Kidney tubule cell (primary cell): ENCODE measurements around the gene RNF151.
"Not testable (repeated sequence)": the region's sequence is repeated elsewhere in the genome, so short reads cannot be mapped to it uniquely, and the experiment has no call there.

ENCODE experiments used
- DNase-seq: peaks from one replicate; pipeline ENCODE4 v3.0.0-alpha.2; 2018; ENCODE audit warnings: low spot score

The RNF151 gene

GRCh38 chr16:1959269-1960039 lies 7.2 kb upstream of the RNF151 start, which contains the start of gene NDUFB10:
Gene NDUFB10 (plus strand): TSS chr16:1959538. CDS start chr16:1959625, 87 bp downstream.
- peak; percentile 94 for DNase-seq

DNA sequence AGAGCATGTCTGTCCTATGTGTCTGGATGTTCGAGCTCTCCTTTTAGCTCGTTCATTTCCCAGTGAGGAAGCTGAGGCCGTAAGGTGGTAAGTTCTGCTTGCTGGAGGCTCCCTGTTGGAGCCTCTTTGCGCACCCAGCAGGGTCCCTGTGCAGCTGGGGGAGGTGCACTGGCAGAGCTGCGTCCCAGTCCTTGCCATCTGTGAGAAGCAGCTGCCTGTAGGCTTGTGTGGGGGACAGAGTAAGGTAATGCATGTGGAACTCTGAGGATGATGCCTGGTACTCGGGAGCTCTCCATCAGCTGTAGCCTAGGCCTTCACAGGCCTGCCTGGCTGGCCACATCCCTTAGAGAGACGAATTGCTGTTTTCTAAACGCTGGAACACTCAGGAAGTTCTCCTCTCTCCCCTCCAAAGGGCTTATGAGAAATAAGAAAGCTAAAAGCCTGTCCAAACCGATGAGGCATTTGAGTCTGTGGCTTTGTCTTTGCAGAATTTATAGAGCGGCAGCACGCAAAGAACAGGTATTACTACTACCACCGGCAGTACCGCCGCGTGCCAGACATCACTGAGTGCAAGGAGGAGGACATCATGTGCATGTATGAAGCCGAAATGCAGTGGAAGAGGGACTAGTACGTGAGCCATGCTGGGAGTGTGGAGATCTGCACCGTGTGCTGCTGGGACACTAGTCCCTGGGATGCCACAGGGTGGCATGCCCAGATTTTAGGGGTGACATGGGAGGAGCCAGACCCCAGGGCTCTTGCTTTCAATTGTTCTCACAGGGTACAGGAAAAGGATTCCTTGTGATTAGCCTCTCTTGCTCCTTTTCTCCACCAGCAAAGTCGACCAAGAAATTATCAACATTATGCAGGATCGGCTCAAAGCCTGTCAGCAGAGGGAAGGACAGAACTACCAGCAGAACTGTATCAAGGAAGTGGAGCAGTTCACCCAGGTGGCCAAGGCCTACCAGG lies 5.7 kb upstream of the RNF151 start:
- peak; percentile 54 for DNase-seq

GRCh38 chr16:1961651-1962067 lies 5.0 kb upstream of the RNF151 start:
- no peak for DNase-seq

DNA sequence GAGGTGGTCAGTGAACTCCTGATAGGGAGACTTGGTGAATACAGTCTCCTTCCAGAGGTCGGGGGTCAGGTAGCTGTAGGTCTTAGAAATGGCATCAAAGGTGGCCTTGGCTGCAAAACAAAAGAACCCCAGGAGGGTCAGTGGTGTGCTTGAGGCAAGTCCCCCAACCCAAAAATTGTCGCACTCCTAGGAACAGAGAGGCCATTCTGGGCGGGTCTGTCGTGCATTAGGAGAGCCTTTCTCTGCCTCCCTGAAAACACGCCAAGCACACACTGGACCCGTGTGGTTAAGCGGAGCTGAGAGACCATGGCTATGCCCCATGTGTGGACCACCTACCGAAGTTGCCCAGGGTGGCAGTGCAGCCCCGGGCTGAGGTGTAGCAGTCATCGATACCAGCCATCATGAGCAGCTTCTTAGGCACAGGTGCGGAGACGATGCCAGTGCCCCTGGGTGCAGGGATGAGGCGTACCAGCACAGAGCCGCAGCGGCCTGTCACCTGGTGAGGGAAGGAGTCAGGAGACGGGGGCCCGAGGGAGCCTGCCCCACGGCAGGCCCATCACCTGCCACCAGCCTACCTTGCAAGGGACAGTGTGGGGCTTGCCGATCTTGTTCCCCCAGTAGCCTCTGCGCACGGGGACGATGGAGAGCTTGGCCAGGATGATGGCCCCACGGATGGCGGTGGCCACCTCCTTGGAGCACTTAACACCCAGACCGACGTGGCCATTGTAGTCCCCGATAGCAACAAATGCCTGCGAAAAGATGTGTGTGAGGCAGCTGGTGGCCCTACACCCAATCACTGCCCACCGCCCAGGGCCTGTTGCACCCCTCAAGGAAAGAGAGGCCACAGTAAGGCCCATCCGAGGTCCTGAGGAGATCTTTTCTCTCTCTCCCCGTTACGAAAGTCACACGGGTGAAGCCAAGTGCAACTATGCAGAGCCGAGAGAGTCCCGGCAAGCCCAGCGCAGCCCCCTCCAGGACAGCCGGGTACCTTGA lies 4.2 kb upstream of the RNF151 start:
- not testable (repeated sequence) for DNase-seq

DNA sequence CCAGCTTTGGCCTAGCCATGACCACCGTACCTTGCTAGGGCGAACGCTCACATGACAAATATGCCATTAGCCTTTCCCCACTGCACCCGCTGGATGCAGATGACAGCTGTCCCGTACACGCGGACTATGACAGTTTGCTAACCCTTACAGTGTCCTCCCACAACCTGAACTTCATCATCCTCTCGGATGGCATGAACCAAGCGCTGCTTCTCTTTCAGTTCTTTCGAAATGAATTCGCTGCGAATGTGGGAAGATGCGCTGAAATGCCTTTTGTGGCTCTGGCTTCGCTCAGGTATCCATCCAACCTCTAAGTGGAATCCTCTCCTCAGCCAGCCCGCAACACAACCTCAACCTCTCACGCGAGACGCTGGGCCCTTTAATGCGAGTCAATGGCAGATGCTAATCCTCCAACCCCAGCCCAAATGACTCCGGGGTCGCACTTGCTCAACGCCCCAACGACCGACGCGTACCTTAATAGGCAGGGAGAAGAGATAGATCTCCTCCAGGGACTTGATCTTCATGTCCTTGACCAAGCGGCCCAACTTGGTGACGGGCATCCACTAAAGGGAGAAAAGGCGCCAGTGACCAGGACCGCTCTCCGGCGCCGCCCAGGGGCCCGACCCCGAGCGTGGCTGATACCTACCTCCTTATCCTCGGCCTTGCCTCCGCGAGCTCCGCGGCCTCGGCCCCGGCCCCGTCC lies 2.7 kb upstream of the RNF151 start:
- peak; percentile 55 for DNase-seq

GRCh38 chr16:1964506-1965395 lies 1.9 kb upstream of the RNF151 start, which contains the start of gene RPS2:
Gene RPS2 (minus strand): TSS chr16:1964826. CDS start chr16:1964625, 201 bp downstream.
- peak; percentile 99 for DNase-seq

GRCh38 chr16:1965396-1966001 lies 1.2 kb upstream of the RNF151 start:
- peak; percentile 20 for DNase-seq

DNA sequence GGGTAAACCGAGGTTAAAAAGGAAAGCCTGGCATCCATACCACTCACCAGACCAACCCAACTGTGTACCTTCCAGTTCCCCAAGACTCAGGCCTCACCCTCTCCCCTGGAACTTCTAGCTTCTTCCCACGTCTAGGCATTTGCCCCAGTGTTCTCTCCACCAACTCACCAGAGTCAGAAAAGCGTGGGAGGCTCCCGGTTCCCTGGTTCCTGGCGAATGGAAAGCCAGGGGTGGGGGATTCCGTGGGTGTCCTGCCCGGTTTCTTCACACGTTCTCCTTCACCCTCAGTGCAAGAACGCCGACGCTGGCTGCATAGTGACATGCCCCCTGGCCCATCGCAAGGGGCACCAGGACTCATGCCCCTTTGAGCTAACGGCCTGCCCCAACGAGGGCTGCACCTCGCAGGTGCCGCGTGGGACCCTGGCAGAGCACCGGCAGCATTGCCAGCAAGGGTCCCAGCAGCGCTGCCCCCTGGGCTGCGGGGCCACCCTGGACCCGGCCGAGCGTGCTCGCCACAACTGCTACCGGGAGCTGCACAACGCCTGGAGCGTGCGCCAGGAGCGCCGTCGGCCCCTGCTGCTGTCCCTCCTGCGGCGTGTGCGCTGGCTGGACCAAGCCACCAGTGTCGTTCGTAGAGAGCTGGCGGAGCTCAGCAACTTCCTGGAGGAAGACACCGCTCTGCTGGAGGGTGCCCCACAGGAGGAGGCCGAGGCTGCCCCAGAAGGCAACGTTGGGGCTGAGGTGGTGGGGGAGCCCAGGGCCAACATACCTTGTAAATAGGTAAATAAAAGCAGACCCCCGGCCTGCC lies 1.7 kb downstream of the RNF151 start:
- no peak for DNase-seq

- peak; percentile 96 for DNase-seq
These were observed 5.3 kb downstream of the RNF151 start, which contains the start of gene TBL3 for GRCh38 chr16:1971796-1972489. Gene TBL3 (plus strand): TSS chr16:1972053. CDS start chr16:1972165, 112 bp downstream.

- peak; percentile 39 for DNase-seq
These were observed 5.8 kb downstream of the RNF151 start for GRCh38 chr16:1972490-1972877.

DNA sequence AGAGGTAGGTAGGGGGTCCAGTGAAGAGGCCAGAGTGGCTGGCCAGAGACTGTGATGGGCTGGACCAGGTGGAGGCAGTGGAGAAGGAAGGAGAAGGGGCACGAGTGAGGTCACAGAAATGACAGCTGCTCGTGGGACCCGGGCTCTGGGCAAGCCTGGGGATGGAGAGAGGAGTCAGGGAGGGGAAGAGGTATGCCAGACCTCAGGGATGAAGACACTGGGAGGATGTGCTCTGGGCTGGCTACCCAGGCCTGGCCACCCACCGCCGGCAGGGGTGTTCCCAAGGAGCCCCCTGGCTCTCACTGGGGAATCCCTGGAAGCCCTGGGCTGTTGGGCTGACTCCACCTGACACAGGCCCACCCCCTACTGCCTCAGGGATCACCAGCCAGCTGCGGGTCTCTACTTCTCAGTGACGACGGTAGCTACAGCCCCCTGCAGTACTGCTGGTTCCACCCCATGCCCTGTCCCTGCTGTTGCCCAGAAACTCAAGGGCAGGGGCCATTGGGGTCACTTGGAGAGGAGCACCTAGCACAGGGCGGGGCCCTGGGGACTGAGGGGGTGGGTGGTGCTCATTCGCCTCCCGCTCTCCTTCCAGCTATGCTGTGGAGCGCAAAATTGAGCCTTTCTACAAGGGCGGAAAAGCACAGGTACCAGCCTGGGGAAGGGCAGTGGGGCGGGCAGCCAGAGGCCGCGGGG lies 7.0 kb downstream of the RNF151 start:
- no peak for DNase-seq

GRCh38 chr16:1974157-1975070 lies 7.8 kb downstream of the RNF151 start:
- DNase-seq: no peak

DNA sequence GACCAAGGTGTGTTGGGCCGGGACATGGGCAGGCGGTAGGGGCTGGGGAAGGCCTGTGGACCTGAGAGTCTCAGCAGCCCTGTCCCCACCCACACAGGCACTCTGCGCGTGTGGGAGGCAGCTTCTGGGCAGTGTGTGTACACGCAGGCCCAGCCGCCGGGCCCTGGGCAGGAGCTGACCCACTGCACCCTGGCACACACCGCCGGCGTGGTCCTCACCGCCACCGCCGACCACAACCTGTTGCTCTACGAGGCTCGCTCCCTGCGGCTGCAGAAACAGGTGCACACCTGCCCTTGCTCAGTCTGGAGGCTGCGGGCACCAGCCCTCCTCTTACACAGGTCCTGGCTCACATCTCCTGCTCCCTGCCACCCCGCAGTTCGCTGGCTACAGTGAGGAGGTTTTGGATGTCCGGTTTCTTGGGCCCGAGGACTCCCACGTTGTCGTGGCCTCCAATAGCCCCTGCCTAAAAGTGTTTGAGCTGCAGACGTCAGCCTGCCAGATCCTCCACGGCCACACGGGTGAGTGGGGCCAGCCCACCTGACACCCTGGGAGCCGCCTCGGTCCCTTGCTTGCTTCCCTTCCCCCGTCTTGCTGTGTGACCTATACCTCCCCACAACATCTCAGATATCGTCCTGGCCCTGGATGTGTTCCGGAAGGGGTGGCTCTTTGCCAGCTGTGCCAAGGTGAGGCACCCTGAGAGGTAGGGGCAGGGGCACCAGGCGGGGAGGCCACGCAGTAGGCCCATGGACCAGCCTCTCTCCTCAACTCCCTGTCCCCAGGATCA lies 9.0 kb downstream of the RNF151 start:
- DNase-seq: no peak

DNA sequence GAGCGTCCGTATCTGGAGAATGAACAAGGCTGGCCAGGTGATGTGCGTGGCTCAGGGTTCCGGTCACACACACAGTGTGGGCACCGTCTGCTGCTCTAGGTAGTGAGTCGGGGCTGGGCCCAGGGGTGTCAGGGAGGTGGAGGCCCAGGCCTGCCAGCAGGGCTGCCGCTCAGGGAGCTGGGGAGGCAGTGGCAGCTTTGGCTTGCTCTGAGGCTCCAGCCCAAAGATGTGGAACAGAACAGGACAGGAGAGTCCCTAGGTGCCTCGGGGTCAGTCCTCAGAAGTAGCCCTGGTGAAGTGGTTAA lies 9.5 kb downstream of the RNF151 start:
- DNase-seq: no peak
